Activated B cell treated with CpG ODN at 0.5 μM for 24 hours (primary cell): Measurements from ENCODE around the gene MYCN. TPM values are rescaled to one million over a fixed set of nuclear protein-coding genes. Genes with fewer than 3 reads are reported as not detected.

ENCODE experiments used
- ATAC-seq: fragments of 200-7000 bp; cut with Tn5 transposase; one replicate; pipeline ENCODE4 v1.10.0; 2021; ENCODE audit warnings: low read depth, mild to moderate bottlenecking, moderate library complexity
- CTCF ChIA-PET: fragments of 350-600 bp; sonication (Branson Sonifier 250); formaldehyde crosslinking; loops from one replicate; lab custom pipeline; 2021; ENCODE audit warnings: antibody characterized with exemption; lab: Charles Lee
- POLR2A ChIA-PET: fragments of 350-600 bp; sonication (Branson Sonifier 250); formaldehyde crosslinking; loops from one replicate; lab custom pipeline; 2021; ENCODE audit warnings: antibody characterized with exemption; lab: Charles Lee
- DNase-seq: peaks from one replicate; pipeline ENCODE4 v3.0.0; 2022
- H3K27ac Mint-ChIP-seq: one replicate; pipeline ENCODE4 v1.8.0; 2020; ENCODE audit warnings: mixed read lengths
- H3K27me3 Mint-ChIP-seq: one replicate; pipeline ENCODE4 v1.8.0; 2021; ENCODE audit warnings: mixed read lengths
- H3K36me3 Mint-ChIP-seq: one replicate; pipeline ENCODE4 v1.8.0; 2021; ENCODE audit warnings: low read depth, mixed read lengths
- H3K4me1 Mint-ChIP-seq: one replicate; pipeline ENCODE4 v1.8.0; 2021; ENCODE audit warnings: mixed read lengths
- H3K4me3 Mint-ChIP-seq: one replicate; pipeline ENCODE4 v1.8.0; 2020; ENCODE audit warnings: mild to moderate bottlenecking, mixed read lengths
- H3K9me3 Mint-ChIP-seq: one replicate; pipeline ENCODE4 v1.8.0; 2020; ENCODE audit warnings: mixed read lengths
- CTCF ChIP-seq: fragments of 200-600 bp; IDR thresholded peaks from one replicate; pipeline ENCODE4 v1.8.0; 2022; ENCODE audit warnings: antibody characterized with exemption, mild to moderate bottlenecking
- intact Hi-C: fragments of 100-400 bp; cut with micrococcal nuclease; formaldehyde crosslinking; loops from one replicate; pipeline ENCODE4 v1.15.1; 2024
- total RNA-seq: library from RNA; stranded (reverse); gene quantifications from 2 replicates; pipeline ENCODE4 v1.2.3, GENCODE V29; 2022

Gene MYCN
- total RNA-seq, 1 donor from 2014 or later = not detected

- no peaks in the 10 kb centered on the region for H3K36me3 Mint-ChIP-seq
- no peak overlapping the region for H3K27ac Mint-ChIP-seq
- no peaks in the 10 kb centered on the region for H3K9me3 Mint-ChIP-seq
- DNase-seq (no peak), ATAC-seq (no peak)
- H3K4me3 Mint-ChIP-seq = no peak overlapping the region
- TF ChIP-seq CTCF = no peak
- H3K4me1 Mint-ChIP-seq = no peaks in the 10 kb centered on the region
- intact Hi-C loops = no loop called here
- peaks cover 6% of the 10 kb centered on the region for H3K27me3 Mint-ChIP-seq
- ChIA-PET POLR2A (no interaction called here), CTCF (no interaction called here)
Measured at GRCh38 chr2:15993232-15993610, 52.9 kb downstream of the MYCN start.

GRCh38 chr2:15993666-15994065 lies 53.3 kb downstream of the MYCN start:
- CTCF ChIA-PET = no interaction called here
- intact Hi-C loops = no loop called here

GRCh38 chr2:15995603-15996002 lies 55.3 kb downstream of the MYCN start:
- no peak for TF ChIP-seq CTCF
- POLR2A ChIA-PET = no interaction called here
- DNase-seq = no peak
- no peaks in the 10 kb centered on the region for H3K4me1 Mint-ChIP-seq
- H3K36me3 Mint-ChIP-seq = no peaks in the 10 kb centered on the region
- peaks cover 10% of the 10 kb centered on the region for H3K27me3 Mint-ChIP-seq
- CTCF ChIA-PET = no interaction called here
- no peaks in the 10 kb centered on the region for H3K9me3 Mint-ChIP-seq
- no peak for ATAC-seq
- intact Hi-C loops = no loop called here
- H3K4me3 Mint-ChIP-seq = no peak overlapping the region
- no peak overlapping the region for H3K27ac Mint-ChIP-seq

More at GRCh38 chr2:15993666-15994065, 53.3 kb downstream of the MYCN start:
- TF ChIP-seq CTCF = no peak
- ATAC-seq (no peak), DNase-seq (no peak)
- H3K9me3 Mint-ChIP-seq = no peaks in the 10 kb centered on the region
- no peaks in the 10 kb centered on the region for H3K4me1 Mint-ChIP-seq
- POLR2A ChIA-PET = no interaction called here
- peaks cover 6% of the 10 kb centered on the region for H3K27me3 Mint-ChIP-seq
- H3K36me3 Mint-ChIP-seq = no peaks in the 10 kb centered on the region
- no peak overlapping the region for H3K27ac Mint-ChIP-seq
- H3K4me3 Mint-ChIP-seq = no peak overlapping the region
